ENCODE results near the gene TTLL10. TPM values are rescaled to one million over a fixed set of nuclear protein-coding genes. Genes with fewer than 3 reads are reported as not detected.
A peak's percentile ranks its signal among the peaks of the same experiment; 100 is the strongest.

Gene TTLL10
- total RNA-seq, 4 donors from 2014 or later, result 0.40 to 0.48 TPM; not detected in 2

DNA sequence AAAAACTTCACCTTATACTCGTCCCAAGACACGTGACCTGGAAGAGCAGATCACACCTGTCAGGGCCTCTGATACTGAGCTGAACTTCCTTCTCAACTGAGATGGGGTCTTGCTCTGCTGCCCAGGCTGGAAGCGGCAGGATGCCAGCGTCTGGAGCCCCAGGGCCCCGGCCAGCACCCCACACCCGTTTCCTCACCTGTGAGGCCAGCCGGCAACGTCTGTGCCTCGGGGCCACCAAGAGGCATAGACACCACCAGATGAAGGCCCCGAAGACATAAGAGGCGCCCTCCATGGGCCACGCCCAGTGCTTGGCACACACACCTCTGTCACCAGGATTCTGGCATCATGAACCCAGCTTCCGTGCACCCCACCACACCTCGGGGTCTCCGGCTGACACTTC, 49.6 kb downstream of the TTLL10 start:
- peaks cover 0 to 40% (median 8%) of the 10 kb centered on the region in 4 donors for H3K36me3 ChIP-seq
- peaks cover 0 to 6% (median 0%) of the 10 kb centered on the region in 4 donors for H3K4me1 ChIP-seq
- no peaks in the 10 kb centered on the region for H3K27me3 ChIP-seq
- WGBS, 2 donors (ENCODE audit: low coverage in 1 of 2), result 93% methylated on average over 3 to 15 of the region's 15 CpGs
- no peak overlapping the region for H3K4me3 ChIP-seq
- H3K27ac ChIP-seq, result no peak overlapping the region
- intact Hi-C loops (cut with DNase I; ENCODE audit: low total_unique reads) (loop anchor here (10.0 kb wide), 1 partner anchor 69 kb away; no protein-coding TSS in a partner anchor), in situ Hi-C loops (cut with MboI; ENCODE audit: low pct_ligation_motif_present in 1 of 4, low pct_unique_long_range_greater_than_20kb in 1 of 4, low sequenced_read_pairs in 3 of 4) (no loop called here)
- DNase-seq, result no peak
- H3K9me3 ChIP-seq, result no peaks in the 10 kb centered on the region
- no peak for TF ChIP-seq POLR2AphosphoS5 (IDR thresholded peaks at IDR 0.05)
- no peak for TF ChIP-seq CTCF (IDR thresholded peaks at IDR 0.05)
- TF ChIP-seq EP300 (IDR thresholded peaks at IDR 0.05; ENCODE audit: low read depth), result no peak
- no peak for TF ChIP-seq POLR2A (IDR thresholded peaks at IDR 0.05)

GRCh38 chr1:1223891-1224290, 50.2 kb downstream of the TTLL10 start:
- intact Hi-C loops (cut with DNase I; ENCODE audit: low total_unique reads) (loop anchor here (10.0 kb wide), 1 partner anchor 69 kb away; no protein-coding TSS in a partner anchor), in situ Hi-C loops (cut with MboI; ENCODE audit: low pct_ligation_motif_present in 1 of 4, low pct_unique_long_range_greater_than_20kb in 1 of 4, low sequenced_read_pairs in 3 of 4) (no loop called here)
- Histone ChIP-seq H3K36me3 (peaks cover 0 to 37% (median 7%) of the 10 kb centered on the region in 4 donors), H3K4me1 (peaks cover 0 to 6% (median under 1%) of the 10 kb centered on the region in 4 donors), H3K27ac (no peak overlapping the region), H3K9me3 (no peaks in the 10 kb centered on the region), H3K4me3 (no peak overlapping the region), H3K27me3 (no peaks in the 10 kb centered on the region)
- DNase-seq, result no peak
- TF ChIP-seq POLR2AphosphoS5 (IDR thresholded peaks at IDR 0.05), result no peak
- no peak for TF ChIP-seq EP300 (IDR thresholded peaks at IDR 0.05; ENCODE audit: low read depth)
- no peak for TF ChIP-seq POLR2A (IDR thresholded peaks at IDR 0.05)
- TF ChIP-seq CTCF (IDR thresholded peaks at IDR 0.05), result no peak
- WGBS, 2 donors (ENCODE audit: low coverage in 1 of 2), result 93 to 98% methylated on average over 10 to 21 of the region's 21 CpGs

- 83% methylated on average over 32 of the region's 34 CpGs; no CpG with 5 or more reads in 1 of the 2 donors for WGBS, 2 donors (ENCODE audit: low coverage in 1 of 2)
- Histone ChIP-seq H3K36me3 (peaks cover 0 to 32% (median 6%) of the 10 kb centered on the region in 4 donors), H3K27me3 (no peaks in the 10 kb centered on the region), H3K27ac (no peak overlapping the region), H3K9me3 (no peaks in the 10 kb centered on the region), H3K4me3 (no peak overlapping the region), H3K4me1 (peaks cover 10 to 19% (median 14%) of the 10 kb centered on the region in 4 donors)
- in situ Hi-C loops (cut with MboI; ENCODE audit: low pct_ligation_motif_present in 1 of 4, low pct_unique_long_range_greater_than_20kb in 1 of 4, low sequenced_read_pairs in 3 of 4) (no loop called here), intact Hi-C loops (cut with DNase I; ENCODE audit: low total_unique reads) (loop anchor here (10.0 kb wide), 1 partner anchor 71 kb away; no protein-coding TSS in a partner anchor)
- TF ChIP-seq POLR2A (IDR thresholded peaks at IDR 0.05) (no peak), POLR2AphosphoS5 (IDR thresholded peaks at IDR 0.05) (no peak), EP300 (IDR thresholded peaks at IDR 0.05; ENCODE audit: low read depth) (no peak), CTCF (IDR thresholded peaks at IDR 0.05) (no peak)
- DNase-seq, result peak; percentile 52
Observed at GRCh38 chr1:1225238-1225845, 51.7 kb downstream of the TTLL10 start.

- H3K4me3 ChIP-seq, result no peak overlapping the region
- TF ChIP-seq POLR2AphosphoS5 (IDR thresholded peaks at IDR 0.05) (no peak), EP300 (IDR thresholded peaks at IDR 0.05; ENCODE audit: low read depth) (no peak), CTCF (IDR thresholded peaks at IDR 0.05) (no peak), POLR2A (IDR thresholded peaks at IDR 0.05) (no peak)
- no peak overlapping the region for H3K27ac ChIP-seq
- intact Hi-C loops (cut with DNase I; ENCODE audit: low total_unique reads) (loop anchor here (10.0 kb wide), 1 partner anchor 71 kb away; no protein-coding TSS in a partner anchor), in situ Hi-C loops (cut with MboI; ENCODE audit: low pct_ligation_motif_present in 1 of 4, low pct_unique_long_range_greater_than_20kb in 1 of 4, low sequenced_read_pairs in 3 of 4) (no loop called here)
- WGBS, 2 donors (ENCODE audit: low coverage in 1 of 2), result 90% methylated on average over 18 of the region's 18 CpGs; no CpG with 5 or more reads in 1 of the 2 donors
- H3K9me3 ChIP-seq, result no peaks in the 10 kb centered on the region
- no peak for DNase-seq
- H3K4me1 ChIP-seq, result peaks cover 16 to 25% (median 19%) of the 10 kb centered on the region in 4 donors
- H3K27me3 ChIP-seq, result no peaks in the 10 kb centered on the region
- peaks cover 0 to 27% (median 6%) of the 10 kb centered on the region in 4 donors for H3K36me3 ChIP-seq
Observed at GRCh38 chr1:1225913-1226312, 52.2 kb downstream of the TTLL10 start.

All from transverse colon (tissue), 4 donors.